Mucosa of descending colon (tissue), 3 donors: Measurements from ENCODE around the gene PLPP6. TPM values are rescaled to one million over a fixed set of nuclear protein-coding genes. Genes with fewer than 3 reads are reported as not detected.
"Not testable (repeated sequence)": the region's sequence is repeated elsewhere in the genome, so short reads cannot be mapped to it uniquely, and the experiment has no call there.

ENCODE experiments used
- ATAC-seq: fragments of 200-7000 bp; cut with Tn5 transposase; one replicate; pipeline ENCODE4 v1.9.1; 2020; ENCODE audit warnings: mild to moderate bottlenecking, moderate library complexity
- DNase-seq, 3 donors: peaks; one replicate each; pipeline ENCODE4 v3.0.0-alpha.2; 2020
- H3K36me3 ChIP-seq: fragments of 200-600 bp; one replicate; pipeline ENCODE4 v1.8.0; 2021; ENCODE audit warnings: low read depth, mild to moderate bottlenecking
- H3K4me1 ChIP-seq: fragments of 200-600 bp; one replicate; pipeline ENCODE4 v1.8.0; 2021; ENCODE audit warnings: low read depth, mild to moderate bottlenecking
- H3K4me3 ChIP-seq: fragments of 200-600 bp; one replicate; pipeline ENCODE4 v1.8.0; 2021; ENCODE audit warnings: mild to moderate bottlenecking
- H3K9me3 ChIP-seq: fragments of 200-600 bp; one replicate; pipeline ENCODE4 v1.8.0; 2021; ENCODE audit warnings: mild to moderate bottlenecking
- intact Hi-C, 2 donors: fragments of 100-400 bp; cut with DNase I in 1 of 2; cut with micrococcal nuclease in 1 of 2; formaldehyde crosslinking; loops; one replicate each; pipeline versions ENCODE4 v1.11.0 to v1.11.1; 2022; cut with DNase I, micrococcal nuclease
- total RNA-seq, 3 donors: library from RNA; stranded (reverse); fragmentation: NEBNext Ultra II Directional in 2 of 3; extraction: Animal tissue kit (Norgen Biotek cat#: 25700) in 2 of 3; gene quantifications; one replicate each; pipeline versions ENCODE4 v1.2.1 to v1.2.4, GENCODE V29; 2021 to 2023
- TF ChIP-seq, protein P1 (sequence below): fragments of 200-600 bp; IDR thresholded peaks from one replicate; pipeline ENCODE4 v1.8.0; 2022; ENCODE audit warnings: antibody characterized with exemption, mild to moderate bottlenecking
- donor health status: DM: no; HTN: no; CAD: no; lungs with moderate emphysema.
- donor health status: DM: no; HTN: no; CAD: no.
- donor health status: DM: no; HTN: yes; CAD: no.

Gene PLPP6
- total RNA-seq, 3 donors from 2014 or later = 9.5 to 21.5 (median 17.2) TPM

GRCh38 chr9:4638968-4639367 is 23.1 kb upstream of the PLPP6 start:
- intact Hi-C loops = loop anchor here in 1 of 2 donors (10.0 kb wide), 1 partner anchor 254 kb away; no protein-coding TSS in a partner anchor
- TF ChIP-seq, protein P1, sequence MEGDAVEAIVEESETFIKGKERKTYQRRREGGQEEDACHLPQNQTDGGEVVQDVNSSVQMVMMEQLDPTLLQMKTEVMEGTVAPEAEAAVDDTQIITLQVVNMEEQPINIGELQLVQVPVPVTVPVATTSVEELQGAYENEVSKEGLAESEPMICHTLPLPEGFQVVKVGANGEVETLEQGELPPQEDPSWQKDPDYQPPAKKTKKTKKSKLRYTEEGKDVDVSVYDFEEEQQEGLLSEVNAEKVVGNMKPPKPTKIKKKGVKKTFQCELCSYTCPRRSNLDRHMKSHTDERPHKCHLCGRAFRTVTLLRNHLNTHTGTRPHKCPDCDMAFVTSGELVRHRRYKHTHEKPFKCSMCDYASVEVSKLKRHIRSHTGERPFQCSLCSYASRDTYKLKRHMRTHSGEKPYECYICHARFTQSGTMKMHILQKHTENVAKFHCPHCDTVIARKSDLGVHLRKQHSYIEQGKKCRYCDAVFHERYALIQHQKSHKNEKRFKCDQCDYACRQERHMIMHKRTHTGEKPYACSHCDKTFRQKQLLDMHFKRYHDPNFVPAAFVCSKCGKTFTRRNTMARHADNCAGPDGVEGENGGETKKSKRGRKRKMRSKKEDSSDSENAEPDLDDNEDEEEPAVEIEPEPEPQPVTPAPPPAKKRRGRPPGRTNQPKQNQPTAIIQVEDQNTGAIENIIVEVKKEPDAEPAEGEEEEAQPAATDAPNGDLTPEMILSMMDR = no peak
- ATAC-seq = no peak

GRCh38 chr9:4639420-4639819 is 22.7 kb upstream of the PLPP6 start:
- TF ChIP-seq, protein P1 = no peak
- intact Hi-C loops = loop anchor here in 1 of 2 donors (10.0 kb wide), 1 partner anchor 255 kb away; no protein-coding TSS in a partner anchor
- H3K9me3 ChIP-seq = no peaks in the 10 kb centered on the region
- H3K36me3 ChIP-seq = no peaks in the 10 kb centered on the region
- no peak for DNase-seq
- no peak overlapping the region for H3K4me3 ChIP-seq
- no peaks in the 10 kb centered on the region for H3K4me1 ChIP-seq
- no peak for ATAC-seq

More at GRCh38 chr9:4638968-4639367, 23.1 kb upstream of the PLPP6 start:
- no peak for DNase-seq
- Histone ChIP-seq H3K4me1 (no peaks in the 10 kb centered on the region), H3K9me3 (no peaks in the 10 kb centered on the region), H3K4me3 (no peak overlapping the region), H3K36me3 (no peaks in the 10 kb centered on the region)

DNA sequence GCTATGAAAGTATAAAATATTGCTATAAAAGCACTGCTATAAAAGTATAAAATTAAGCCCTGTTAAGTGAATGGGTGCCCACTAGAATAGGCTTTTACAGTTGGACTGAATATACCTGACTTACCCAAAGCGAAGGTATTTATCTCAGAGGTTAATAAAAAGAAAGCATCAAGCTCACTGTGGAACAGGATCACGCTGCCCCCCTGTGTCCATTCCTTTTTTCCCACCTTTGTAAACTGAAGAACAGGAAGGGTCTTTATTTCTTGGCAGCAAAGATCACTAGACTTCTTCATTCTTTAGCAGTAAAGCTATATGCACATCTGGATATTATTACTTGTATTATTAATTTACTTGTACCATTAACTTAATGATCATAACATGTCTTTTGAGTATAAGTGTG is 22.1 kb upstream of the PLPP6 start:
- intact Hi-C loops = no loop called here
- Histone ChIP-seq H3K36me3 (no peaks in the 10 kb centered on the region), H3K4me1 (no peaks in the 10 kb centered on the region), H3K4me3 (no peak overlapping the region), H3K9me3 (no peaks in the 10 kb centered on the region)
- no peak for ATAC-seq
- DNase-seq = peak in 1 of 3 donors; percentile 60
- TF ChIP-seq, protein P1 = no peak

- no peaks in the 10 kb centered on the region for H3K9me3 ChIP-seq
- DNase-seq = no peak
- no peak for ATAC-seq
- no peaks in the 10 kb centered on the region for H3K36me3 ChIP-seq
- H3K4me1 ChIP-seq = no peaks in the 10 kb centered on the region
- intact Hi-C loops = no loop called here
- no peak overlapping the region for H3K4me3 ChIP-seq
- TF ChIP-seq, protein P1 = no peak
Measured at GRCh38 chr9:4642351-4642750, 19.7 kb upstream of the PLPP6 start.

GRCh38 chr9:4654084-4654483 is 8.0 kb upstream of the PLPP6 start:
- ATAC-seq = no peak
- intact Hi-C loops = no loop called here
- Histone ChIP-seq H3K4me1 (peaks cover 5% of the 10 kb centered on the region), H3K36me3 (no peaks in the 10 kb centered on the region), H3K4me3 (no peak overlapping the region), H3K9me3 (no peaks in the 10 kb centered on the region)
- DNase-seq = no peak
- TF ChIP-seq, protein P1 = no peak

DNA sequence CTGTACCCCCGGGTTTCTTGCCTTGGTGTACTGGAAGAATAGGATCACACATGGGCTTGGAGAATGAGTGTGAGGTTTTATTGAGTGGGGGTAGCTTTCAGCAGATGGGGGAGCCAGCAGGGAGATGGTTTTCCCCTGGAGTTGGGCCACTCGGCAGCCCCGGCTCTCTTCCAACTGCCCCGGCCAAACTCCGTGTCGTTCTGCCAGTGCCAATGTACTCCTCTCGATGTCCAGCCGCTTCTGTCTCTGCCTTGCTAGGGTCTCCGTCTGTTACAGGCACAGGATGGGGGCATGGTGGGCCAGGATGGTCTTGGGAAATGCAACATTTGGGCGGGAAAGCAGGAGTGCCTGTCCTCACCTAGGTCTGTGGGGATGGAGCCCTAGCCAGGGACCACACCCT is 7.6 kb upstream of the PLPP6 start:
- Histone ChIP-seq H3K4me3 (no peak overlapping the region), H3K9me3 (no peaks in the 10 kb centered on the region), H3K4me1 (peaks cover 5% of the 10 kb centered on the region), H3K36me3 (no peaks in the 10 kb centered on the region)
- intact Hi-C loops = no loop called here
- no peak for DNase-seq
- TF ChIP-seq, protein P1 = no peak
- no peak for ATAC-seq

- ATAC-seq, H3K4me1 ChIP-seq, H3K36me3 ChIP-seq, H3K4me3 ChIP-seq, H3K9me3 ChIP-seq, DNase-seq, intact Hi-C loops: not testable (repeated sequence)
Measured at GRCh38 chr9:4656196-4656595, 5.9 kb upstream of the PLPP6 start.
